Midbrain (tissue), 1 donor: ENCODE data around the gene CACNA1H.

Experiments used
- DNase-seq: peaks from one replicate; lab custom pipeline; 2025; lab: John Stamatoyannopoulos, UW

The CACNA1H gene

DNA sequence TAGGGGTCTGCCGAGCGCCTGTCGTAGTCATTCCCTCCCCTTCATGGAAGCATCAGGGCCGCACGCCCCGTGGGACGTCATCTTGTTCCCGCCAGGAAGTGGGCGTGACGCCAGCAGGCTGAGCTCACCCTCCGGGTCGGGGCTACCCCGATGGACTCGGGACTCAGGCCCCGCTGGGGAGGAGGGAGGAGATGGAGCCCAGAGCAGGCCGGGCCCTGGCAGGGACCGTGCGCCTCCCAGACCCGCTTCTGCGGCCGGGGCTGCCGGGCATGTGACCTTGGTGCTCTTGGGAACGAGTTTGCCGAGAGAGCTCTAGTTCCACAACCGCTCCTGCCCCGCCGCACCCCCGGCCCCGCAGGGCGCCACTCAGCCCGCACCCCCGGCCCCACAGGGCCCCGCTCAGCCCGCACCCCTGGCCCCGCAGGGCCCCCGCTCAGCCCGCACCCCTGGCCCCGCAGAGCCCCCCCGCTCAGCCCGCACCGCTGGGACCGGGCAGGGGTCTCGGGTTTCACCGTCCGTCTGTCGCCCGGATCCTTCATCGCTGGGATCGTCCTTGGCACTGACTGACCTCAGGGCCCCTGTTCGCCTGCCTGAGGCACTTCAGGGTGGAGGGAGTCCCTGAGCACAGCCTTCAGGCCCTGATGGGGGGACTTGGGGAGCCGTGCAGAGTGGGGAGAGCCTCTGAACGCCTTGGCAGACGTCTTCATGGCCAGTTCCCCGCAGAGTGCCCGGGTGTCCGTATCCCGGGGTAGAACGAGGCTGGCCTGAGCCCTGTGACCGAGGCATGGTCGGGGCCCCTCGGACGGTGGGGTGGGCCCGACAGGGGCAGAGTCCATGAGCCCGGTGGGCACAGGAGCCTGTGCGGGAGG, 5.8 kb downstream of the CACNA1H start:
- no peak for DNase-seq

- DNase-seq, result no peak
These were observed 6.5 kb downstream of the CACNA1H start for GRCh38 chr16:1159325-1159972.

GRCh38 chr16:1159973-1160772, 7.3 kb downstream of the CACNA1H start:
- DNase-seq, result peak; percentile 47

- no peak for DNase-seq
These were observed 8.0 kb downstream of the CACNA1H start for GRCh38 chr16:1160773-1161348.

- no peak for DNase-seq
These were observed 10.0 kb downstream of the CACNA1H start for GRCh38 chr16:1162701-1163566.

- DNase-seq, result peak; percentile 7
These were observed 10.7 kb downstream of the CACNA1H start for GRCh38 chr16:1163567-1164055.

DNA sequence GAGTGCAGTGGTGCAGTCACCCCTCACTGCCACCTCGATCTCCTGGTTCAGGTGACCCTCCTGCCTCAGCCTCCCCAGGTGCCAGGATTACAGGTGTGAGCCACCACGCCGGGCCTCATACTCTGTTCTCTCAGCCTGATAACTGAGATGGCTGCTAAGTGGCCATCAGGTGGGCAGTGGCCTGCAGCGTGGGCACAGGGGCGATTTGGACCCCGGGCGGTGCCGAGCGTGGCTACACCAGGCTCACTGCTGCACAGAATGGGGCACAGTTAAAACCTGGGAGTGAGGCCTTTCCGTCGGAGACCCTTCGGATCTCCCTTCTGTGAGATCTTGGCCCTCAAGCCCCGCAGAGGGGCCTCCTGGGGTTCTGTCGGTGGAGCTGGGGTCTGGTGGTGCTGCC, 11.5 kb downstream of the CACNA1H start:
- DNase-seq, result no peak

DNA sequence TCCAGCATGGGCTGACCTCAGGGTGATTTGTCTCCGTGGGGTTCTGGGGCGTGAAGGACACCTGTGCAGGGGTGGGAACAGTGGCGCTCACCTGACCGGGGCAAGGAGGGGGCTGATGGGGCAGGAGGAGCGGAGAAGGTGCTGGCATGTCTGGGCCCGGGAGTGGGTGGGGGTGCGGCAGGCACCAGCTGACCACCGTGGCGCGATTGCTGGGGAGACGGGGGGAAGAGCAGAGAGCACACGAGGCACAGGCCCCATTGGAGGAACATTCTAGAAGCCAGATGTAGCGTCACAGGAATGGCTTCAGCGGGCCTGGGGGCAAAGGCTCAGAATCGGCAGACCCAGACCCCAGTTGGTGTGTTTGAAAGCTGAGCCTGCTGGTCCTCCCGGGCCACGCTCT, 12.1 kb downstream of the CACNA1H start:
- DNase-seq, result no peak

DNA sequence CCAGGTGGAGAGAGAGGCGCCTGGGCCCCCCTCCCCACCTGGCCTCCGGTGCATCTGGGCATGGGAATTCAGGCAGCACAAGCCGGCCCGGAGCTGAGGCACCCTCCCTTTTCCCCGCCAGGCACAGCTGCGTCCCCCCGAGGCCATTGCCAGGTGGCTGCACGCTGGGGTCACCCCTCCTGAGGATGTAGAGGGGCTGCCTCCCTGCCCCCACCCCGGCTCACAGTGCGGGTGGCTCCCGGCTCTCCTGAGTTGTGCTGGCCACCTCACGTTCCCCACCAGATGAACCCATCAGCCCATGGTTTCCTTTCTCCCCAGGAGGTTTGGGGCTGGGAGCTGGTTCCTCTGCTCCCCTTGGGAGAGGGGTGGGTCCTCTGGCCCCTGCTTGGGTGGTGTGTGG, 12.6 kb downstream of the CACNA1H start:
- DNase-seq, result no peak

GRCh38 chr16:1167276-1168107, 14.6 kb downstream of the CACNA1H start:
- DNase-seq, result peak; percentile 50

DNA sequence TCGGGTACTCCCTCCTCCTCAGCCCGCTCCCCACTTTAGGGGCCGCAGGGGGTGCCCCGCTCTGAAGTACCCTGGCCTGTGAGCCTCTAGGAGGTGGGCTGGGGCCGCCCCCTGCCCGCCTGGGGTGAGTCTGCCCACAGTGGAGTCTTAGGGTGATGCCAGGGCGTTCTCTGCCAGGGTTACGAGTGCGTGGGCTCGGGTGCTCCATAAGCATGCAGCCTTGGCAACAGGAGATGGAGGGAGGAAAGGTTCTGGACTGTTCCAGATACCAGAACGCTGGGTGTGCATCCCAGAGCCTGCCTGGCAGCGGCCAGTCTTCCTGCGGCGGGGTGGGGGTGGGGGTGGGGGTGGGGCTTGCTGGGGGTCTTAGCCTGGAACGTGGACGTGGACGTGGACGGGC, 15.9 kb downstream of the CACNA1H start:
- DNase-seq, result no peak

DNA sequence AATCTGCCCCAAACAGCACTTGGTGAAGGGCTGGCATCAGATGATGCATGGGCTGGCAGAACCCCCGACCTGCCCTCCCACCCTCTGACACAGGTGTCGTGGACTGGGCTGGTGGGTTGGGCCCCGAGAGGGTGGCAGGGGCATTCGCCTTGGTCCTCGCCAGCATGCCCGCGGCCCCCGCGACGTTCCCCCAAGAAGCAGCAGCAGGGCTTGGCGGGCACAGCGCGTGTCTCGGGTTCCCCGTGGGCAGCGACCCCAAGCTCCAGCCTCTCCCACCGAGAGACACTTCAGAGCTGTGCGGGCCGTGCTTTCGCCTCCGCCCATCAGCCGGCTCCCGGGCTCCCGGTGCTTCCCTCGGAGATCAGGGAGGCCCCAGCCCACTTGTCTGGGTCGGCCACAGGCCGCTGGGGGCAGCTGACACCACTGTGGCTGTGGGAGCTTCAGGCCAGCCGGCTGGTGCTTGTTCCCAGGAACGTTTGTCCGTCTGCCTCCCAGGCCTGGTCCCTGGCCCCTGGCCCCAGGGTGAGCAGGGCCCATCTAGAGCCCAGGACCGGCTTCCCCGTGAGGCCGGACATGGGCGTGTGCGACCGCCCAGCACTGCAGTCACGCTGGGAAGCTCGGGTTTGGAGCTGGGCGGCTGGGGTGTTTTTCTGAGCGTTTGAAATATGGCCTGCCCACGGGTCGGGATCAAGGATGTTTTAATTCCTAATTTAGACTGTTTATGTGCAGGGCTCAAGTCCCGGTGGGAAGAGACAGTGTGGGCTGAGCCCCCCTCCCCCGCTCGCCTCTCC, 16.6 kb downstream of the CACNA1H start:
- no peak for DNase-seq

- no peak for DNase-seq
These were observed 17.1 kb downstream of the CACNA1H start for GRCh38 chr16:1170076-1170418.

- no peak for DNase-seq
These were observed 18.1 kb downstream of the CACNA1H start for GRCh38 chr16:1171001-1171400.

DNA sequence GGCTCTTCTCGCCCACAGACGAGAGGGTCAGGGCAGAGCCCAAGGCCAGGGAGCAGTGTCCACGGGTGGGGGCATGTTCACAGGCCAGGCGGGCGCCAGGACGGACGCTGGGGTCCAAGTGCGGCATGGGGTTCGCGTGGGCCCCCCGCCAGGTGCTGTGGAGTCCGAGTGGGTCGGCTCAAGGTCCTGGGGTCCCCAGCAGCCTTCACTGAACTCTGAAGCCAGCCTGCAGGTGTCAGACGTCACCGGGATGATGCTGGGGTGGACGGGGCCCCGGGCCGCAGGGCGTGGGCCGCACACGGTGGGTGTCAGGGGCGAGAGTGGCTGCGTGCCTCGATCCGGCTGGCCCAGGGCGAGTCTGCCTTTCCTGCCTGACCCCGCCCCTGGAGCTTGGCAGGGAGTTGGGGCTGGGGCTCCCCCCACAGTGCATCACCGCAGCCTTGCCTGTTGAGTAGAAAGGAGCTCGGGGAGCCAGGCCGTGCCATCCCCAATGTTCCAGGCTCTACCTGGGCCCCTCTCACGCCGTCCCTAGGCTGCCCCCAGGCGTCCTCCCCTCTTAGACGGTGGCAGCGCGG, 19.0 kb downstream of the CACNA1H start:
- DNase-seq, result no peak

DNA sequence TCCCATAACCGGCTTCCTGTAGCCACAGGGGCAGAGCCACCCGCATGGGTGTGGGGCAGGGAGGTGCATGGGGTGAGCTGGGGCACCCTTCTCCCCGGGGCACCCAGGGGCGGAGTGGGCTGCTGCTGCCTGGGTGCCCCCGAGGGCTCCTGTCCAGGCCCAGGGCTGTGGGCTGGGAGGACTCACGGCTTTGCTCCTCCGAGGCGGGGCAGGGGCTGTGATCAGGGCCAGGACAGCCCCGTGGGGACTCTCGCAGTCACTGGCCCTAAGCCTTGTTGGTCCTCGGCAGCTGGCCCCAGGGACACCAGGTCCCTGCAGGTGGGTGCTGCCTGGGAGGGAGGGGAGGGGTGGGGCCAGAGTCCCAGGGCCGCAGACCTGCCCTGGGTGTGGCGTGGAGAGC, 19.7 kb downstream of the CACNA1H start:
- DNase-seq, result no peak

GRCh38 chr16:1173788-1174451, 21.0 kb downstream of the CACNA1H start:
- no peak for DNase-seq

- DNase-seq, result no peak
These were observed 21.8 kb downstream of the CACNA1H start for GRCh38 chr16:1174477-1175357.
